Chondrocyte (in vitro differentiated cells): ENCODE results near the gene ADAMTSL1. TPM values are rescaled to one million over a fixed set of nuclear protein-coding genes. Genes with fewer than 3 reads are reported as not detected.

Experiments used
- DNase-seq: peaks from one replicate; pipeline ENCODE4 v3.0.0; 2021; ENCODE audit warnings: mixed read lengths, low spot score
- H3K27ac Mint-ChIP-seq: one replicate; pipeline ENCODE4 v1.8.0; 2021; ENCODE audit warnings: mild to moderate bottlenecking, moderate library complexity, mixed read lengths; ENCODE audit not compliant: unreplicated experiment
- H3K27me3 Mint-ChIP-seq: 2 replicates; pipeline ENCODE4 v1.8.0; 2021; ENCODE audit warnings: low read depth, mixed read lengths
- H3K36me3 Mint-ChIP-seq: 2 replicates; pipeline ENCODE4 v1.8.0; 2021; ENCODE audit warnings: low read depth, mixed read lengths
- H3K4me1 Mint-ChIP-seq: 2 replicates; pipeline ENCODE4 v1.8.0; 2021; ENCODE audit warnings: low read depth, mild to moderate bottlenecking, mixed read lengths
- H3K4me3 Mint-ChIP-seq: one replicate; pipeline ENCODE4 v1.8.0; 2021; ENCODE audit warnings: mild to moderate bottlenecking, moderate library complexity, mixed read lengths; ENCODE audit not compliant: unreplicated experiment
- H3K9me3 Mint-ChIP-seq: 2 replicates; pipeline ENCODE4 v1.8.0; 2021; ENCODE audit warnings: low read depth, mixed read lengths
- CTCF ChIP-seq: fragments of 200-600 bp; sonication (generic); IDR thresholded peaks from 2 replicates; pipeline ENCODE4 v1.5.0; 2021; ENCODE audit warnings: antibody characterized with exemption, mild to moderate bottlenecking, moderate library complexity
- total RNA-seq: library from RNA; stranded (reverse); gene quantifications from 3 replicates; pipeline ENCODE4 v1.2.1, GENCODE V29; 2021

The ADAMTSL1 gene
- total RNA-seq, 1 donor from 2014 or later, result 1.0 TPM

GRCh38 chr9:18775930-18776329 lies 302.0 kb downstream of the ADAMTSL1 start:
- Mint-ChIP-seq H3K4me3 (no peak overlapping the region), H3K36me3 (no peaks in the 10 kb centered on the region), H3K9me3 (no peaks in the 10 kb centered on the region), H3K27me3 (peaks cover 5% of the 10 kb centered on the region), H3K4me1 (peaks cover 10% of the 10 kb centered on the region), H3K27ac (no peak overlapping the region)
- no peak for DNase-seq
- TF ChIP-seq CTCF, result no peak

- peaks cover 10% of the 10 kb centered on the region for H3K4me1 Mint-ChIP-seq
- DNase-seq, result peak; percentile 92
- H3K27ac Mint-ChIP-seq, result no peak overlapping the region
- H3K27me3 Mint-ChIP-seq, result no peaks in the 10 kb centered on the region
- H3K4me3 Mint-ChIP-seq, result no peak overlapping the region
- no peaks in the 10 kb centered on the region for H3K9me3 Mint-ChIP-seq
- no peak for TF ChIP-seq CTCF
- no peaks in the 10 kb centered on the region for H3K36me3 Mint-ChIP-seq
Observed at GRCh38 chr9:18776836-18777820, 303.2 kb downstream of the ADAMTSL1 start.

GRCh38 chr9:18778147-18778546 lies 304.2 kb downstream of the ADAMTSL1 start:
- peaks cover 3% of the 10 kb centered on the region for H3K27me3 Mint-ChIP-seq
- no peaks in the 10 kb centered on the region for H3K9me3 Mint-ChIP-seq
- H3K36me3 Mint-ChIP-seq, result no peaks in the 10 kb centered on the region
- TF ChIP-seq CTCF, result no peak
- no peak overlapping the region for H3K4me3 Mint-ChIP-seq
- no peak for DNase-seq
- H3K4me1 Mint-ChIP-seq, result peaks cover 10% of the 10 kb centered on the region
- no peak overlapping the region for H3K27ac Mint-ChIP-seq

GRCh38 chr9:18778846-18779245 lies 304.9 kb downstream of the ADAMTSL1 start:
- Mint-ChIP-seq H3K9me3 (no peaks in the 10 kb centered on the region), H3K27me3 (peaks cover 3% of the 10 kb centered on the region), H3K4me1 (peaks cover 10% of the 10 kb centered on the region), H3K36me3 (no peaks in the 10 kb centered on the region), H3K4me3 (no peak overlapping the region), H3K27ac (no peak overlapping the region)
- no peak for TF ChIP-seq CTCF
- DNase-seq, result no peak

GRCh38 chr9:18783909-18784308 lies 310.0 kb downstream of the ADAMTSL1 start:
- Mint-ChIP-seq H3K4me1 (peaks cover 25% of the 10 kb centered on the region), H3K27me3 (peaks cover 3% of the 10 kb centered on the region), H3K27ac (no peak overlapping the region), H3K36me3 (no peaks in the 10 kb centered on the region), H3K9me3 (no peaks in the 10 kb centered on the region), H3K4me3 (no peak overlapping the region)
- TF ChIP-seq CTCF, result no peak
- DNase-seq, result no peak
